ENCODE results near the gene YWHAH. TPM values are rescaled to one million over a fixed set of nuclear protein-coding genes. Genes with fewer than 3 reads are reported as not detected.

YWHAH gene
- total and polyA plus RNA-seq, 2 experiments from 2014 or later, result 168 to 237 TPM

GRCh38 chr22:31951194-31952093 lies 7.1 kb downstream of the YWHAH start:
- no peak for TF ChIP-seq EZH2 (IDR thresholded peaks at IDR 0.05; ENCODE audit: insufficient read depth, poor library complexity, severe bottlenecking)
- TF ChIP-seq EZH2phosphoT487 (IDR thresholded peaks at IDR 0.05; ENCODE audit: insufficient read depth, low read depth), result no peak
- Histone ChIP-seq H3K9ac (peak overlapping the region; percentile 75), H2AFZ (no peak overlapping the region)

GRCh38 chr22:31952094-31952401 lies 7.7 kb downstream of the YWHAH start:
- Histone ChIP-seq H3K4me3 (no peak overlapping the region), H3K27me3 (replicated peaks; ENCODE audit: insufficient read depth) (no peaks in the 10 kb centered on the region), H2AFZ (no peak overlapping the region), H3K27ac (peak overlapping the region; percentile 96), H3F3A (ENCODE audit: insufficient read depth) (peaks cover 70% of the 10 kb centered on the region), H3K9me2 (ENCODE audit: insufficient read depth) (no peaks in the 10 kb centered on the region), H3K79me2 (ENCODE audit: insufficient read depth) (peaks cover 92% of the 10 kb centered on the region), H3K36me3 (ENCODE audit: low read depth) (peaks cover 28% of the 10 kb centered on the region), H3K9ac (peak overlapping the region; percentile 75), H3K4me1 (ENCODE audit: insufficient read depth) (peaks cover 51% of the 10 kb centered on the region), H4K20me1 (ENCODE audit: insufficient read depth) (peaks cover 13% of the 10 kb centered on the region), H3K4me2 (ENCODE audit: unreplicated experiment) (peak overlapping the region; percentile 62), H3K9me3 (ENCODE audit: low read depth) (no peaks in the 10 kb centered on the region)
- WGBS, 2 experiments (ENCODE audit: low coverage in 1 of 2, low lambda C conversion rate in 2 of 2, missing lambda C conversion rate in 2 of 2), result 85 to 87% methylated on average over 2 of the region's 2 CpGs
- in situ Hi-C loops (cut with MboI), result no loop called here
- TF ChIP-seq EZH2 (IDR thresholded peaks at IDR 0.05; ENCODE audit: insufficient read depth, poor library complexity, severe bottlenecking) (no peak), EZH2phosphoT487 (IDR thresholded peaks at IDR 0.05; ENCODE audit: insufficient read depth, low read depth) (no peak)
- peak; percentile 53 for DNase-seq

More at GRCh38 chr22:31951194-31952093, 7.1 kb downstream of the YWHAH start:
- peaks cover 11% of the 10 kb centered on the region for H4K20me1 ChIP-seq (ENCODE audit: insufficient read depth)
- DNase-seq, result peak; percentile 38
- H3K4me2 ChIP-seq (ENCODE audit: unreplicated experiment), result peak overlapping the region; percentile 62
- no peak overlapping the region for H3K4me3 ChIP-seq
- peaks cover 92% of the 10 kb centered on the region for H3K79me2 ChIP-seq (ENCODE audit: insufficient read depth)
- H3K4me1 ChIP-seq (ENCODE audit: insufficient read depth), result peaks cover 57% of the 10 kb centered on the region
- no peaks in the 10 kb centered on the region for H3K9me2 ChIP-seq (ENCODE audit: insufficient read depth)
- peaks cover 75% of the 10 kb centered on the region for H3F3A ChIP-seq (ENCODE audit: insufficient read depth)
- H3K9me3 ChIP-seq (ENCODE audit: low read depth), result no peaks in the 10 kb centered on the region
- H3K27ac ChIP-seq, result peak overlapping the region; percentile 96
- no peaks in the 10 kb centered on the region for H3K27me3 ChIP-seq (replicated peaks; ENCODE audit: insufficient read depth)
- H3K36me3 ChIP-seq (ENCODE audit: low read depth), result peaks cover 22% of the 10 kb centered on the region
- 75 to 78% methylated on average over 8 of the region's 8 CpGs for WGBS, 2 experiments (ENCODE audit: low coverage in 1 of 2, low lambda C conversion rate in 2 of 2, missing lambda C conversion rate in 2 of 2)
- in situ Hi-C loops (cut with MboI), result no loop called here

DNA sequence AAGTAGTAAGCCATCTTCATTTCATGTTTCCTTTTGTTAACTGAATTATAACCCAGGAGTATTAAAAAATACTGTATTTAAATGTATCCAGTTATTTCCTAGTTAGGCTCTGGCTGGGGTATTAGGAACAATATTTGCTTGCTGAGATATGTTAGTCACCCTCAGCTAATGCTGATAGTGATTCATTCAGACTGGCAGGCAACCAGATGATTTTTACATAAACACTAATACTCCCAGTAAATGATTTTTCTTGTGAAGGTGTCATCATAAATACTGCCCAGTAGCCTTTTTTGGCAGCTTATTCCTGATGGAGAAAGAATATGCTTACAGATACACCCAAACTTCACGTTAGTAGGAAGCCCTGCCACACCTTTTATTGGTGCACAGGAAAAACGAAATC lies 8.1 kb downstream of the YWHAH start:
- Histone ChIP-seq H3K79me2 (ENCODE audit: insufficient read depth) (peaks cover 92% of the 10 kb centered on the region), H3K9me2 (ENCODE audit: insufficient read depth) (no peaks in the 10 kb centered on the region), H3F3A (ENCODE audit: insufficient read depth) (peaks cover 66% of the 10 kb centered on the region), H3K27me3 (replicated peaks; ENCODE audit: insufficient read depth) (no peaks in the 10 kb centered on the region), H3K36me3 (ENCODE audit: low read depth) (peaks cover 29% of the 10 kb centered on the region), H3K9me3 (ENCODE audit: low read depth) (no peaks in the 10 kb centered on the region), H2AFZ (no peak overlapping the region), H4K20me1 (ENCODE audit: insufficient read depth) (peaks cover 13% of the 10 kb centered on the region), H3K4me3 (peak overlapping the region; percentile 9; the same call in 1 of the 2 replicates), H3K4me1 (ENCODE audit: insufficient read depth) (peaks cover 51% of the 10 kb centered on the region), H3K27ac (peak overlapping the region; percentile 96), H3K4me2 (ENCODE audit: unreplicated experiment) (peak overlapping the region; percentile 62), H3K9ac (peak overlapping the region; percentile 75)
- peak; percentile 93 for DNase-seq
- in situ Hi-C loops (cut with MboI), result no loop called here
- WGBS, 2 experiments (ENCODE audit: low coverage in 1 of 2, low lambda C conversion rate in 2 of 2, missing lambda C conversion rate in 2 of 2), result 0 to 7% methylated on average over 2 of the region's 2 CpGs
- TF ChIP-seq EZH2phosphoT487 (IDR thresholded peaks at IDR 0.05; ENCODE audit: insufficient read depth, low read depth) (0 out of 2 replicates have a peak, but pooled peaks have one; percentile 38), EZH2 (IDR thresholded peaks at IDR 0.05; ENCODE audit: insufficient read depth, poor library complexity, severe bottlenecking) (no peak)

GRCh38 chr22:31953261-31953660 lies 8.9 kb downstream of the YWHAH start:
- WGBS, 2 experiments (ENCODE audit: low coverage in 1 of 2, low lambda C conversion rate in 2 of 2, missing lambda C conversion rate in 2 of 2), result 81 to 82% methylated on average over 3 of the region's 3 CpGs
- Histone ChIP-seq H3K9ac (peak overlapping the region; percentile 39), H3F3A (ENCODE audit: insufficient read depth) (peaks cover 65% of the 10 kb centered on the region), H2AFZ (no peak overlapping the region), H3K27me3 (replicated peaks; ENCODE audit: insufficient read depth) (no peaks in the 10 kb centered on the region), H3K4me3 (no peak overlapping the region), H3K79me2 (ENCODE audit: insufficient read depth) (peaks cover 92% of the 10 kb centered on the region), H3K9me2 (ENCODE audit: insufficient read depth) (no peaks in the 10 kb centered on the region), H3K9me3 (ENCODE audit: low read depth) (no peaks in the 10 kb centered on the region), H3K4me2 (ENCODE audit: unreplicated experiment) (peak overlapping the region; percentile 62), H3K36me3 (ENCODE audit: low read depth) (peaks cover 31% of the 10 kb centered on the region), H4K20me1 (ENCODE audit: insufficient read depth) (peaks cover 13% of the 10 kb centered on the region), H3K27ac (peak overlapping the region; percentile 96), H3K4me1 (ENCODE audit: insufficient read depth) (peaks cover 51% of the 10 kb centered on the region)
- in situ Hi-C loops (cut with MboI), result no loop called here
- TF ChIP-seq EZH2phosphoT487 (IDR thresholded peaks at IDR 0.05; ENCODE audit: insufficient read depth, low read depth), result no peak
- TF ChIP-seq EZH2 (IDR thresholded peaks at IDR 0.05; ENCODE audit: insufficient read depth, poor library complexity, severe bottlenecking), result no peak
- DNase-seq, result no peak

Data from GM23248 (cell line).